Neural crest cell (in vitro differentiated cells): Measurements from ENCODE around the gene ILK. TPM values are rescaled to one million over a fixed set of nuclear protein-coding genes. Genes with fewer than 3 reads are reported as not detected.

Experiments used
- DNase-seq: peaks from one replicate; pipeline ENCODE4 v3.0.0; 2021; ENCODE audit warnings: low read depth, mixed read lengths, low spot score
- H3K27ac Mint-ChIP-seq: one replicate; pipeline ENCODE4 v1.8.0; 2021; ENCODE audit warnings: mild to moderate bottlenecking, mixed read lengths; ENCODE audit not compliant: unreplicated experiment
- H3K27me3 Mint-ChIP-seq: 2 replicates; pipeline ENCODE4 v1.8.0; 2021; ENCODE audit warnings: low read depth, mild to moderate bottlenecking, mixed read lengths
- H3K36me3 Mint-ChIP-seq: 2 replicates; pipeline ENCODE4 v1.8.0; 2021; ENCODE audit warnings: low read depth, mild to moderate bottlenecking, mixed read lengths
- H3K4me1 Mint-ChIP-seq: 2 replicates; pipeline ENCODE4 v1.8.0; 2021; ENCODE audit warnings: mixed read lengths
- H3K4me3 Mint-ChIP-seq: one replicate; pipeline ENCODE4 v1.8.0; 2021; ENCODE audit warnings: mild to moderate bottlenecking, mixed read lengths
- H3K9me3 Mint-ChIP-seq: 2 replicates; pipeline ENCODE4 v1.8.0; 2021; ENCODE audit warnings: mixed read lengths
- CTCF ChIP-seq: fragments of 200-600 bp; sonication (generic); conservative IDR thresholded peaks from 2 replicates; pipeline ENCODE4 v1.5.0; 2021; ENCODE audit warnings: antibody characterized with exemption, mild to moderate bottlenecking
- total RNA-seq: library from RNA; stranded (reverse); gene quantifications from 2 replicates; pipeline ENCODE4 v1.2.1, GENCODE V29; 2021

The ILK gene
- total RNA-seq, 1 donor from 2014 or later = 121 TPM

- no peaks in the 10 kb centered on the region for H3K9me3 Mint-ChIP-seq
- peak within 1 kb of the TSS; percentile 88 for H3K4me3 Mint-ChIP-seq
- H3K27me3 Mint-ChIP-seq = no peaks in the 10 kb centered on the region
- peak; percentile 91 for DNase-seq
- H3K36me3 Mint-ChIP-seq = peaks cover 10% of the 10 kb centered on the region
- H3K4me1 Mint-ChIP-seq = peaks cover 16% of the 10 kb centered on the region
- peak within 1 kb of the TSS; percentile 74 for H3K27ac Mint-ChIP-seq
- peak; percentile 63 for TF ChIP-seq CTCF
Measured at GRCh38 chr11:6612213-6613041, 8.9 kb downstream of the ILK start, which contains the start of gene TAF10. TSS of gene TAF10 (minus strand) at chr11:6612216. CDS start at chr11:6612189, 27 bp downstream.

- DNase-seq = no peak
- Mint-ChIP-seq H3K27me3 (no peaks in the 10 kb centered on the region), H3K9me3 (no peaks in the 10 kb centered on the region), H3K27ac (no peak overlapping the region), H3K4me3 (no peak overlapping the region), H3K36me3 (peaks cover 10% of the 10 kb centered on the region), H3K4me1 (peaks cover 13% of the 10 kb centered on the region)
- no peak for TF ChIP-seq CTCF
Measured at GRCh38 chr11:6613496-6613895, 9.9 kb downstream of the ILK start.

- no peaks in the 10 kb centered on the region for H3K9me3 Mint-ChIP-seq
- H3K36me3 Mint-ChIP-seq = peaks cover 10% of the 10 kb centered on the region
- H3K4me1 Mint-ChIP-seq = peaks cover 13% of the 10 kb centered on the region
- no peak overlapping the region for H3K27ac Mint-ChIP-seq
- no peaks in the 10 kb centered on the region for H3K27me3 Mint-ChIP-seq
- H3K4me3 Mint-ChIP-seq = peak overlapping the region; percentile 33
- TF ChIP-seq CTCF = no peak
- no peak for DNase-seq
Measured at GRCh38 chr11:6614446-6614845, 10.9 kb downstream of the ILK start.

- Mint-ChIP-seq H3K4me1 (peaks cover 11% of the 10 kb centered on the region), H3K27ac (no peak overlapping the region), H3K27me3 (no peaks in the 10 kb centered on the region), H3K9me3 (no peaks in the 10 kb centered on the region), H3K4me3 (peak overlapping the region; percentile 67), H3K36me3 (peaks cover 7% of the 10 kb centered on the region)
- no peak for DNase-seq
- no peak for TF ChIP-seq CTCF
Measured at GRCh38 chr11:6615046-6615445, 11.5 kb downstream of the ILK start.

- Mint-ChIP-seq H3K9me3 (no peaks in the 10 kb centered on the region), H3K4me3 (peak overlapping the region; percentile 67), H3K4me1 (peaks cover 5% of the 10 kb centered on the region), H3K36me3 (peaks cover 6% of the 10 kb centered on the region), H3K27me3 (no peaks in the 10 kb centered on the region), H3K27ac (no peak overlapping the region)
- no peak for TF ChIP-seq CTCF
- no peak for DNase-seq
Measured at GRCh38 chr11:6615882-6616585, 12.5 kb downstream of the ILK start.
